NCI-H82 treated with DMSO at 0.1 percent for 48 hours (cell line): ENCODE data around the gene COL5A1.

Source experiments
- DNase-seq: peaks from one replicate; lab custom pipeline; 2025; ENCODE audit not compliant: unreplicated experiment; lab: John Stamatoyannopoulos, UW

COL5A1 gene

GRCh38 chr9:134885679-134886412, 244.2 kb downstream of the COL5A1 start:
- no peak for DNase-seq

- DNase-seq, result no peak
These were observed 244.9 kb downstream of the COL5A1 start for GRCh38 chr9:134886413-134886913.

- DNase-seq, result no peak
These were observed 245.6 kb downstream of the COL5A1 start for GRCh38 chr9:134887219-134887618.

- no peak for DNase-seq
These were observed 246.3 kb downstream of the COL5A1 start for GRCh38 chr9:134887686-134888602.

- DNase-seq, result no peak
These were observed 247.1 kb downstream of the COL5A1 start for GRCh38 chr9:134888603-134889190.

- DNase-seq, result no peak
These were observed 248.0 kb downstream of the COL5A1 start for GRCh38 chr9:134889386-134890154.

- DNase-seq, result no peak
These were observed 248.5 kb downstream of the COL5A1 start for GRCh38 chr9:134890155-134890495.

GRCh38 chr9:134891053-134891452, 249.4 kb downstream of the COL5A1 start:
- DNase-seq, result no peak

GRCh38 chr9:134891713-134892112, 250.1 kb downstream of the COL5A1 start:
- DNase-seq, result no peak

GRCh38 chr9:134892221-134892620, 250.6 kb downstream of the COL5A1 start:
- no peak for DNase-seq

- no peak for DNase-seq
These were observed 251.3 kb downstream of the COL5A1 start for GRCh38 chr9:134892820-134893420.
